GM12873 (cell line): ENCODE results near the gene C5AR1.

Experiments used
- CTCF ChIP-seq: IDR thresholded peaks from 2 replicates; pipeline ENCODE4 v1.5.1; 2012; ENCODE audit warnings: low read depth, mild to moderate bottlenecking, moderate library complexity, low read length, control low read depth; ENCODE audit not compliant: insufficient read depth; ENCODE audit errors: missing control alignments

C5AR1 gene

GRCh38 chr19:47356900-47357299, 47.2 kb downstream of the C5AR1 start:
- no peak for TF ChIP-seq CTCF

- peak; percentile 45 for TF ChIP-seq CTCF
Measured at GRCh38 chr19:47357788-47358680, 48.4 kb downstream of the C5AR1 start.

GRCh38 chr19:47358936-47359335, 49.3 kb downstream of the C5AR1 start:
- TF ChIP-seq CTCF = no peak

- no peak for TF ChIP-seq CTCF
Measured at GRCh38 chr19:47362321-47362720, 52.7 kb downstream of the C5AR1 start.

GRCh38 chr19:47363758-47364531, 54.3 kb downstream of the C5AR1 start:
- TF ChIP-seq CTCF = no peak

GRCh38 chr19:47370045-47370611, 60.5 kb downstream of the C5AR1 start:
- TF ChIP-seq CTCF = no peak

- TF ChIP-seq CTCF = no peak
Measured at GRCh38 chr19:47371261-47371660, 61.6 kb downstream of the C5AR1 start.
